ENCODE data around the gene HDHD5.
A peak's percentile ranks its signal among the peaks of the same experiment; 100 is the strongest.

DNA sequence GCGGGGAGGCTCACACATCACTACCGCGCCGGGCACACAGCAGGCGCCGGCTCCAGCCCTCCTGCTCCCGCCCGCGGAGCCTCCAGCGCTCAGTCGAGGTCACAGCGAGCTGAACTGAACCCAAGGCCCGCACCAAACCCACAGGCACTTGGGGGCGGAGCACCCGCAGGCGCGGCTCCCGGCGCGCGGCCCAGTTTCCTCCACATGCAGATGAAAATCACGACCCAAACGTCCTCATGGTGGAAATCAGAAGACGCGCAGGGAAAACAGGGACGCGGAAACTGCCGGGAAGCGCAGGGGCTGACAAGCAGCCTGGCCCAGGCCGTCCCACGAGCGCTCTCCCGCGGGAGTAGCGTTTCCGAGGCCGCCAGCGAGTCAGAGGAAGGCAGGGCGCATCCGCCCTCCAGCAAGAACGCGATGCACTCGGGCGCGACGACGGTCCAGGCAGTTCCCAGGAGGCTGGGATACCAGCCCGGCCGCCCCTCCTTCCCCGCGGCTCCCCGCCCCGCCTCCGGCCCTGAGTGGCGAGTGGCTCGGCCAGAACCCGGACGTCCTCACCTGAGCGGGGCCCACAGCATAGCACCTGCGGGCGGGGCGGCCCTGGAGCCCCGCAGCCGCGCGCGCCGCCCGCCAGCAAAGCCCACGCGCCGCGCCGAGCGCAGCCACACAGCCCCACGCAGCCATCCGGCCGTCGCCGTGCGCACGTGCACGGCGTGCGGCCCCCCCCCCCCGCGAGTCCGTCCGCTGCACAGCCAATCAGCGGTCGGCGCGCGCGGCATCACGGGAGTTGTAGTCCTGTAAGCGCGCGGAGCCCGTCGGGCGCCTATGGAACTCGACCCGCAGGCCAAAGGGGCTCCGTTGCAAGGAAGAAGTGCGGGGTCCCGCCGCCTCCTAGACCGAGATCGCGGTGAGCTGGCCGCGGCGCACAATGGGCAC is at the start of gene HDHD5:
- TF ChIP-seq, protein P1, sequence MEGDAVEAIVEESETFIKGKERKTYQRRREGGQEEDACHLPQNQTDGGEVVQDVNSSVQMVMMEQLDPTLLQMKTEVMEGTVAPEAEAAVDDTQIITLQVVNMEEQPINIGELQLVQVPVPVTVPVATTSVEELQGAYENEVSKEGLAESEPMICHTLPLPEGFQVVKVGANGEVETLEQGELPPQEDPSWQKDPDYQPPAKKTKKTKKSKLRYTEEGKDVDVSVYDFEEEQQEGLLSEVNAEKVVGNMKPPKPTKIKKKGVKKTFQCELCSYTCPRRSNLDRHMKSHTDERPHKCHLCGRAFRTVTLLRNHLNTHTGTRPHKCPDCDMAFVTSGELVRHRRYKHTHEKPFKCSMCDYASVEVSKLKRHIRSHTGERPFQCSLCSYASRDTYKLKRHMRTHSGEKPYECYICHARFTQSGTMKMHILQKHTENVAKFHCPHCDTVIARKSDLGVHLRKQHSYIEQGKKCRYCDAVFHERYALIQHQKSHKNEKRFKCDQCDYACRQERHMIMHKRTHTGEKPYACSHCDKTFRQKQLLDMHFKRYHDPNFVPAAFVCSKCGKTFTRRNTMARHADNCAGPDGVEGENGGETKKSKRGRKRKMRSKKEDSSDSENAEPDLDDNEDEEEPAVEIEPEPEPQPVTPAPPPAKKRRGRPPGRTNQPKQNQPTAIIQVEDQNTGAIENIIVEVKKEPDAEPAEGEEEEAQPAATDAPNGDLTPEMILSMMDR (IDR thresholded peaks at IDR 0.05), result no peak
- TF ChIP-seq POLR2AphosphoS5 (IDR thresholded peaks at IDR 0.05; ENCODE audit: low read depth, low read length) (peak; percentile 51), SIN3A (IDR thresholded peaks at IDR 0.05; ENCODE audit: borderline replicate concordance, insufficient read depth, low read depth, low read length) (0 out of 2 replicates have a peak, but pooled peaks have one; percentile 30)
- TF ChIP-seq, protein P2, sequence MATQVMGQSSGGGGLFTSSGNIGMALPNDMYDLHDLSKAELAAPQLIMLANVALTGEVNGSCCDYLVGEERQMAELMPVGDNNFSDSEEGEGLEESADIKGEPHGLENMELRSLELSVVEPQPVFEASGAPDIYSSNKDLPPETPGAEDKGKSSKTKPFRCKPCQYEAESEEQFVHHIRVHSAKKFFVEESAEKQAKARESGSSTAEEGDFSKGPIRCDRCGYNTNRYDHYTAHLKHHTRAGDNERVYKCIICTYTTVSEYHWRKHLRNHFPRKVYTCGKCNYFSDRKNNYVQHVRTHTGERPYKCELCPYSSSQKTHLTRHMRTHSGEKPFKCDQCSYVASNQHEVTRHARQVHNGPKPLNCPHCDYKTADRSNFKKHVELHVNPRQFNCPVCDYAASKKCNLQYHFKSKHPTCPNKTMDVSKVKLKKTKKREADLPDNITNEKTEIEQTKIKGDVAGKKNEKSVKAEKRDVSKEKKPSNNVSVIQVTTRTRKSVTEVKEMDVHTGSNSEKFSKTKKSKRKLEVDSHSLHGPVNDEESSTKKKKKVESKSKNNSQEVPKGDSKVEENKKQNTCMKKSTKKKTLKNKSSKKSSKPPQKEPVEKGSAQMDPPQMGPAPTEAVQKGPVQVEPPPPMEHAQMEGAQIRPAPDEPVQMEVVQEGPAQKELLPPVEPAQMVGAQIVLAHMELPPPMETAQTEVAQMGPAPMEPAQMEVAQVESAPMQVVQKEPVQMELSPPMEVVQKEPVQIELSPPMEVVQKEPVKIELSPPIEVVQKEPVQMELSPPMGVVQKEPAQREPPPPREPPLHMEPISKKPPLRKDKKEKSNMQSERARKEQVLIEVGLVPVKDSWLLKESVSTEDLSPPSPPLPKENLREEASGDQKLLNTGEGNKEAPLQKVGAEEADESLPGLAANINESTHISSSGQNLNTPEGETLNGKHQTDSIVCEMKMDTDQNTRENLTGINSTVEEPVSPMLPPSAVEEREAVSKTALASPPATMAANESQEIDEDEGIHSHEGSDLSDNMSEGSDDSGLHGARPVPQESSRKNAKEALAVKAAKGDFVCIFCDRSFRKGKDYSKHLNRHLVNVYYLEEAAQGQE (IDR thresholded peaks at IDR 0.05; ENCODE audit: insufficient read depth in 1 of 2, low read depth in 2 of 2, low read length in 1 of 2), result no peak

All from Panc1 (cell line).